HepG2 (cell line): ENCODE data around the gene SIK2. TPM values are rescaled to one million over a fixed set of nuclear protein-coding genes. Genes with fewer than 3 reads are reported as not detected.

Experiments used
- ATAC-seq: fragments of 200-7000 bp; cut with Tn5 transposase; 3 replicates; pipeline ENCODE4 v1.9.1; 2020; ENCODE audit warnings: mild to moderate bottlenecking, moderate library complexity
- BruUV-seq: library from RNA; stranded (reverse); fragments of 400-500 nt; replicated peaks from 2 replicates; lab custom pipeline; 2021; lab: Mats Ljungman, UMichigan
- CTCF ChIA-PET: fragments of 300-600 bp; formaldehyde crosslinking; extraction: SDS; loops from one replicate; lab custom pipeline; 2021; ENCODE audit warnings: low total read pairs, inconsistent platforms, low intra/inter-chr PET ratio; lab: Yijun Ruan, JAX
- POLR2A ChIA-PET: fragments of 350-600 bp; sonication (Branson Sonifier 250); formaldehyde crosslinking; loops from one replicate; lab custom pipeline; 2020; ENCODE audit warnings: antibody characterized with exemption, inconsistent platforms; lab: Yijun Ruan, JAX
- DNase-seq: peaks from one replicate; pipeline ENCODE4 v3.0.0-alpha.2; 2015; ENCODE audit warnings: low spot score
- FAIRE-seq: peaks from 3 replicates; lab custom pipeline; 2011; peaks lifted over from hg19 to GRCh38; lab: Jason Lieb, UNC
- H2AFZ ChIP-seq: one replicate; pipeline ENCODE4 v1.6.1; 2011; ENCODE audit warnings: low read length, inconsistent platforms
- H3K27ac ChIP-seq: fragments of 300-600 bp; 3 replicates; pipeline ENCODE4 v1.8.0; 2011; ENCODE audit warnings: mixed run types, mild to moderate bottlenecking, mixed read lengths, low read length, inconsistent platforms; ENCODE audit not compliant: insufficient read depth; ENCODE audit errors: extremely low read length
- H3K27me3 ChIP-seq, 2 experiments: fragments of 200-600 bp in 1 of 2; 2 replicates in 1 of 2; 3 replicates in 1 of 2; pipeline versions ENCODE4 v1.6.0 to v1.8.0; 2011; ENCODE audit warnings: low read length in 2 of 2, mild to moderate bottlenecking in 2 of 2, moderate library complexity in 2 of 2, inconsistent platforms in 1 of 2; ENCODE audit not compliant: insufficient read depth in 2 of 2, control insufficient read depth in 1 of 2
- H3K36me3 ChIP-seq, 2 experiments: fragments of 200-600 bp in 1 of 2; replicated peaks in 1 of 2; 2 replicates in 1 of 2; 3 replicates in 1 of 2; pipeline versions ENCODE4 v1.5.1 to v1.8.0; 2011; ENCODE audit warnings: low read length in 2 of 2, inconsistent platforms in 1 of 2; ENCODE audit not compliant: insufficient read depth in 2 of 2, control insufficient read depth in 1 of 2
- H3K4me1 ChIP-seq: 2 replicates; pipeline ENCODE4 v1.5.1; 2012; ENCODE audit warnings: low read length, inconsistent platforms; ENCODE audit not compliant: insufficient read depth
- H3K4me2 ChIP-seq: 2 replicates; pipeline ENCODE4 v1.6.0; 2011; ENCODE audit warnings: low read depth, low read length, inconsistent platforms
- H3K4me3 ChIP-seq, 3 experiments: fragments of 200-600 bp in 1 of 3; sonication (generic), shearing (Covaris generic) in 1 of 3; replicated peaks in 1 of 3; 2 replicates each; pipeline ENCODE4 v1.5.1; 2011 to 2016; ENCODE audit warnings: low read length in 3 of 3, inconsistent platforms in 2 of 3, low read depth in 2 of 3, mild to moderate bottlenecking in 2 of 3, control low read depth in 1 of 3, mixed read lengths in 1 of 3; ENCODE audit not compliant: insufficient read depth in 1 of 3
- H3K79me2 ChIP-seq: one replicate; pipeline ENCODE4 v1.6.1; 2011; ENCODE audit warnings: low read length, inconsistent platforms; ENCODE audit not compliant: insufficient read depth
- H3K9ac ChIP-seq: 2 replicates; pipeline ENCODE4 v1.6.0; 2011; ENCODE audit warnings: mild to moderate bottlenecking, low read depth, low read length, inconsistent platforms; ENCODE audit not compliant: insufficient read depth
- H3K9me3 ChIP-seq: 2 replicates; pipeline ENCODE4 v1.5.1; 2012; ENCODE audit warnings: mild to moderate bottlenecking, low read length
- H4K20me1 ChIP-seq: 2 replicates; pipeline ENCODE4 v1.6.0; 2011; ENCODE audit warnings: inconsistent platforms, mild to moderate bottlenecking, low read length, moderate library complexity; ENCODE audit not compliant: insufficient read depth
- GABPB1 ChIP-seq: IDR thresholded peaks from 2 replicates; pipeline ENCODE4 v1.6.1; 2016; ENCODE audit warnings: mild to moderate bottlenecking, missing genetic modification reagents, moderate library complexity, missing compliant biosample characterization
- HOXD1 ChIP-seq: sonication (generic); formaldehyde crosslinking; IDR thresholded peaks from 2 replicates; pipeline ENCODE4 v1.5.0; 2020; ENCODE audit warnings: missing genetic modification reagents
- IKZF1 ChIP-seq: fragments of 450-650 bp; IDR thresholded peaks from 2 replicates; pipeline ENCODE4 v1.7.1; 2016
- JUN ChIP-seq: sonication (generic); formaldehyde crosslinking; IDR thresholded peaks from 2 replicates; pipeline ENCODE4 v1.4.0; 2020; ENCODE audit warnings: mild to moderate bottlenecking, missing genetic modification reagents
- MAZ ChIP-seq, 2 experiments: sonication (generic) in 1 of 2; formaldehyde crosslinking in 1 of 2; IDR thresholded peaks; 2 replicates each; pipeline versions ENCODE4 v1.5.0 to v1.6.1; 2012 to 2020; ENCODE audit warnings: low read depth in 2 of 2, mild to moderate bottlenecking in 2 of 2, borderline replicate concordance in 1 of 2, improper control_type of control experiment in 1 of 2, low read length in 1 of 2, missing genetic modification reagents in 1 of 2, moderate library complexity in 1 of 2
- NCOA5 ChIP-seq: sonication (generic); formaldehyde crosslinking; IDR thresholded peaks from 2 replicates; pipeline ENCODE4 v1.4.0; 2020; ENCODE audit warnings: missing genetic modification reagents
- NFYB ChIP-seq: sonication (generic); formaldehyde crosslinking; IDR thresholded peaks from 2 replicates; pipeline ENCODE4 v1.4.0; 2020; ENCODE audit warnings: missing genetic modification reagents
- NKX3-1 ChIP-seq: sonication (generic); formaldehyde crosslinking; IDR thresholded peaks from 2 replicates; pipeline ENCODE4 v1.5.0; 2020; ENCODE audit warnings: missing genetic modification reagents
- SRF ChIP-seq: IDR thresholded peaks from 2 replicates; pipeline ENCODE4 v1.6.1; 2011; ENCODE audit warnings: mild to moderate bottlenecking, low read depth, low read length, moderate library complexity
- U2AF1 ChIP-seq: fragments of 200-400 bp; formaldehyde crosslinking; optimal IDR thresholded peaks from 2 replicates; pipeline ENCODE3; 2017; ENCODE audit warnings: mild to moderate bottlenecking, low read depth, low read length
- ZKSCAN1 ChIP-seq: fragments of 150-350 bp; IDR thresholded peaks from 2 replicates; pipeline ENCODE4 v1.6.1; 2014; ENCODE audit warnings: low read length
- ZNF337 ChIP-seq: sonication (generic); formaldehyde crosslinking; IDR thresholded peaks from 2 replicates; pipeline ENCODE4 v1.5.1; 2020; ENCODE audit warnings: missing genetic modification reagents, low read depth, mild to moderate bottlenecking, borderline replicate concordance
- ZNF44 ChIP-seq: sonication (generic); formaldehyde crosslinking; IDR thresholded peaks from 2 replicates; pipeline ENCODE4 v1.5.1; 2020; ENCODE audit warnings: mild to moderate bottlenecking, missing genetic modification reagents
- ZNF441 ChIP-seq: sonication (generic); formaldehyde crosslinking; IDR thresholded peaks from 2 replicates; pipeline ENCODE4 v1.7.0; 2021; ENCODE audit warnings: missing genetic modification reagents, borderline replicate concordance
- ZNF451 ChIP-seq: sonication (generic); formaldehyde crosslinking; IDR thresholded peaks from 2 replicates; pipeline ENCODE4 v1.5.0; 2020; ENCODE audit warnings: mild to moderate bottlenecking, missing genetic modification reagents
- ZNF570 ChIP-seq: sonication (generic); formaldehyde crosslinking; IDR thresholded peaks from 2 replicates; pipeline ENCODE4 v1.4.0; 2020; ENCODE audit warnings: mild to moderate bottlenecking, missing genetic modification reagents, borderline replicate concordance
- ZNF597 ChIP-seq: sonication (generic); formaldehyde crosslinking; IDR thresholded peaks from 2 replicates; pipeline ENCODE4 v1.5.0; 2020; ENCODE audit warnings: missing genetic modification reagents
- ZNF788 ChIP-seq: sonication (generic); formaldehyde crosslinking; IDR thresholded peaks from 2 replicates; pipeline ENCODE4 v1.5.0; 2020; ENCODE audit warnings: mild to moderate bottlenecking, missing genetic modification reagents, borderline replicate concordance
- WGBS: methylation state at CpG from one replicate; pipeline ENCODE4 v1.1.6; 2017; ENCODE audit warnings: low lambda C conversion rate; 5-methylcytosine and 5-hydroxymethylcytosine counted together
- in situ Hi-C: cut with HindIII; loops from 2 replicates; pipeline ENCODE4 v1.10.0; 2017; ENCODE audit warnings: low pct_unique_long_range_greater_than_20kb; ENCODE audit not compliant: extremely low pct_ligation_motif_present
- intact Hi-C: fragments of 100-400 bp; cut with micrococcal nuclease; formaldehyde crosslinking; loops from one replicate; pipeline ENCODE4 v1.10.0; 2022; ENCODE audit not compliant: unreplicated experiment
- polyA plus RNA-seq, 8 experiments: library from polyadenylated mRNA; depleted of rRNA in 3 of 8; stranded (reverse) in 7 of 8; unstranded in 1 of 8; fragments of >200 nt; fragmentation: Illumina TruSeq in 4 of 8; extraction: Trizol in 4 of 8; gene quantifications; 2 replicates each; pipeline versions ENCODE4 v1.2.1 to v1.2.3, GENCODE V29; 2011 to 2016; ENCODE audit warnings: low read depth in 4 of 8, missing spikeins in 1 of 8, mixed read lengths in 1 of 8; ENCODE audit not compliant: insufficient read depth in 1 of 8
- total RNA-seq, 5 experiments: library from RNA; depleted of rRNA; stranded (reverse); fragments of >200 nt; fragmentation: Illumina TruSeq; extraction: Trizol; gene quantifications; 2 replicates each; pipeline ENCODE4 v1.2.3, GENCODE V29; 2016; ENCODE audit warnings: low read depth in 1 of 5
- TF ChIP-seq, protein P1 (sequence below): IDR thresholded peaks from 2 replicates; pipeline ENCODE4 v1.6.1; 2016; ENCODE audit warnings: control low read depth
- TF ChIP-seq, protein P2 (sequence below): sonication (generic); formaldehyde crosslinking; IDR thresholded peaks from 2 replicates; pipeline ENCODE4 v1.4.0; 2020; ENCODE audit warnings: low read depth, mild to moderate bottlenecking, missing genetic modification reagents

SIK2 gene
- total and polyA plus RNA-seq, 2 of the 13 experiments (the other 11 are each of a cell fraction or from before 2014, with no cell fraction given), result 8.1 to 15.4 TPM

GRCh38 chr11:111674941-111675340 is 72.7 kb downstream of the SIK2 start:
- in situ Hi-C loops, result no loop called here
- no TSS peak for BruUV-seq
- intact Hi-C loops, result no loop called here
- Histone ChIP-seq H3K27me3 (no peaks in the 10 kb centered on the region), H3K9me3 (no peaks in the 10 kb centered on the region), H4K20me1 (no peaks in the 10 kb centered on the region), H3K4me1 (no peaks in the 10 kb centered on the region), H2AFZ (no peak overlapping the region), H3K27ac (no peak overlapping the region), H3K9ac (no peak overlapping the region), H3K79me2 (no peaks in the 10 kb centered on the region), H3K4me3 (no peak overlapping the region), H3K36me3 (peaks cover 12 to 39% of the 10 kb centered on the region in 2 experiments), H3K4me2 (no peak overlapping the region)
- POLR2A ChIA-PET, result no interaction called here
- WGBS, result 100% methylated on average over 1 of the region's 1 CpG
- CTCF ChIA-PET, result no interaction called here
- TF ChIP-seq NCOA5 (CRISPR knock-in tag) (no peak), ZNF441 (CRISPR knock-in tag) (no peak), GABPB1 (CRISPR knock-in tag) (no peak), ZNF597 (CRISPR knock-in tag) (no peak), NFYB (CRISPR knock-in tag) (no peak), ZNF570 (CRISPR knock-in tag) (no peak), HOXD1 (CRISPR knock-in tag) (no peak), NKX3-1 (no peak), ZNF788 (CRISPR knock-in tag) (no peak), SRF (no peak), ZNF337 (CRISPR knock-in tag) (no peak), MAZ (IDR thresholded peaks at IDR 0.05; ENCODE audit: borderline replicate concordance, low read depth, low read length) (no peak), MAZ (CRISPR knock-in tag; IDR thresholded peaks at IDR 0.05; ENCODE audit: low read depth) (no peak), ZNF44 (CRISPR knock-in tag) (no peak), ZKSCAN1 (no peak), JUN (CRISPR knock-in tag) (no peak), IKZF1 (no peak), ZNF451 (CRISPR knock-in tag) (no peak), U2AF1 (no peak)
- TF ChIP-seq, protein P1, sequence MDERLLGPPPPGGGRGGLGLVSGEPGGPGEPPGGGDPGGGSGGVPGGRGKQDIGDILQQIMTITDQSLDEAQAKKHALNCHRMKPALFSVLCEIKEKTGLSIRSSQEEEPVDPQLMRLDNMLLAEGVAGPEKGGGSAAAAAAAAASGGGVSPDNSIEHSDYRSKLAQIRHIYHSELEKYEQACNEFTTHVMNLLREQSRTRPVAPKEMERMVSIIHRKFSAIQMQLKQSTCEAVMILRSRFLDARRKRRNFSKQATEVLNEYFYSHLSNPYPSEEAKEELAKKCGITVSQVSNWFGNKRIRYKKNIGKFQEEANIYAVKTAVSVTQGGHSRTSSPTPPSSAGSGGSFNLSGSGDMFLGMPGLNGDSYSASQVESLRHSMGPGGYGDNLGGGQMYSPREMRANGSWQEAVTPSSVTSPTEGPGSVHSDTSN, result no peak
- TF ChIP-seq, protein P2, sequence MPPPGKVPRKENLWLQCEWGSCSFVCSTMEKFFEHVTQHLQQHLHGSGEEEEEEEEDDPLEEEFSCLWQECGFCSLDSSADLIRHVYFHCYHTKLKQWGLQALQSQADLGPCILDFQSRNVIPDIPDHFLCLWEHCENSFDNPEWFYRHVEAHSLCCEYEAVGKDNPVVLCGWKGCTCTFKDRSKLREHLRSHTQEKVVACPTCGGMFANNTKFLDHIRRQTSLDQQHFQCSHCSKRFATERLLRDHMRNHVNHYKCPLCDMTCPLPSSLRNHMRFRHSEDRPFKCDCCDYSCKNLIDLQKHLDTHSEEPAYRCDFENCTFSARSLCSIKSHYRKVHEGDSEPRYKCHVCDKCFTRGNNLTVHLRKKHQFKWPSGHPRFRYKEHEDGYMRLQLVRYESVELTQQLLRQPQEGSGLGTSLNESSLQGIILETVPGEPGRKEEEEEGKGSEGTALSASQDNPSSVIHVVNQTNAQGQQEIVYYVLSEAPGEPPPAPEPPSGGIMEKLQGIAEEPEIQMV (CRISPR knock-in tag), result no peak
- DNase-seq (no peak), ATAC-seq (no peak), FAIRE-seq (no peak)
